GM23338 (cell line): ENCODE data around the gene LDLRAD2. TPM values are rescaled to one million over a fixed set of nuclear protein-coding genes. Genes with fewer than 3 reads are reported as not detected.

ENCODE experiments used
- ATAC-seq: fragments of 200-7000 bp; cut with Tn5 transposase; 3 replicates; pipeline ENCODE4 v1.9.1; 2020
- DNase-seq: peaks from one replicate; pipeline ENCODE4 v3.0.0-alpha.2; 2015; ENCODE audit warnings: low spot score
- H2AFZ ChIP-seq: fragments of 200-600 bp; sonication (generic); 2 replicates; pipeline ENCODE4 v1.8.0; 2016; ENCODE audit warnings: antibody characterized with exemption, mild to moderate bottlenecking, moderate library complexity
- H3F3A ChIP-seq: fragments of 200-600 bp; sonication (generic); replicated peaks from 2 replicates; pipeline ENCODE4 v1.8.0; 2017; ENCODE audit warnings: antibody characterized with exemption, mixed run types, low read depth
- H3K27ac ChIP-seq: fragments of 200-600 bp; sonication (generic); 2 replicates; pipeline ENCODE4 v1.6.1; 2016; ENCODE audit warnings: low read depth
- H3K27me3 ChIP-seq: fragments of 200-600 bp; sonication (generic); 2 replicates; pipeline ENCODE4 v1.8.0; 2016; ENCODE audit warnings: mild to moderate bottlenecking, mixed run types, moderate library complexity; ENCODE audit not compliant: insufficient read depth
- H3K36me3 ChIP-seq: fragments of 200-600 bp; sonication (generic); 2 replicates; pipeline ENCODE4 v1.8.0; 2016; ENCODE audit warnings: mild to moderate bottlenecking; ENCODE audit not compliant: insufficient read depth
- H3K4me1 ChIP-seq: fragments of 200-600 bp; sonication (generic); 2 replicates; pipeline ENCODE4 v1.8.0; 2016; ENCODE audit warnings: mild to moderate bottlenecking, moderate library complexity; ENCODE audit not compliant: insufficient read depth
- H3K4me2 ChIP-seq: fragments of 200-600 bp; sonication (generic); 2 replicates; pipeline ENCODE4 v1.7.1; 2017; ENCODE audit warnings: mixed run types
- H3K4me3 ChIP-seq: fragments of 200-600 bp; sonication (generic); 2 replicates; pipeline ENCODE4 v1.6.1; 2016; ENCODE audit warnings: mixed run types
- H3K79me2 ChIP-seq: fragments of 200-600 bp; sonication (generic); replicated peaks from 2 replicates; pipeline ENCODE4 v1.8.0; 2017; ENCODE audit warnings: mild to moderate bottlenecking; ENCODE audit not compliant: insufficient read depth
- H3K9me2 ChIP-seq: fragments of 200-600 bp; sonication (generic); 2 replicates; pipeline ENCODE4 v1.8.0; 2017; ENCODE audit not compliant: insufficient read depth
- H4K20me1 ChIP-seq: fragments of 200-600 bp; sonication (generic); replicated peaks from 2 replicates; pipeline ENCODE4 v1.8.0; 2017; ENCODE audit warnings: mild to moderate bottlenecking; ENCODE audit not compliant: insufficient read depth
- H3K27ac Mint-ChIP-seq: 2 replicates; pipeline ENCODE4 v1.8.0; 2020; ENCODE audit warnings: inconsistent platforms, mild to moderate bottlenecking, moderate library complexity, mixed read lengths
- H3K27me3 Mint-ChIP-seq: 3 replicates; pipeline ENCODE4 v1.8.0; 2022; ENCODE audit warnings: low read depth, mild to moderate bottlenecking, moderate library complexity, mixed read lengths, inconsistent platforms; ENCODE audit not compliant: insufficient read depth, poor library complexity
- H3K36me3 Mint-ChIP-seq: 3 replicates; pipeline ENCODE4 v1.8.0; 2021; ENCODE audit warnings: low read depth, mild to moderate bottlenecking, inconsistent platforms, moderate library complexity, mixed read lengths
- H3K4me1 Mint-ChIP-seq: 3 replicates; pipeline ENCODE4 v1.8.0; 2020; ENCODE audit warnings: mild to moderate bottlenecking, inconsistent platforms, mixed read lengths
- H3K4me3 Mint-ChIP-seq: 3 replicates; pipeline ENCODE4 v1.8.0; 2021; ENCODE audit warnings: moderate library complexity, mild to moderate bottlenecking, inconsistent platforms, mixed read lengths
- H3K9me3 Mint-ChIP-seq: 3 replicates; pipeline ENCODE4 v1.8.0; 2020; ENCODE audit warnings: moderate library complexity, mild to moderate bottlenecking, inconsistent platforms, mixed read lengths
- CREB1 ChIP-seq: fragments of 250-450 bp; sonication (Bioruptor Pico); IDR thresholded peaks from 2 replicates; pipeline ENCODE4 v1.5.0; 2020; ENCODE audit warnings: low read depth, mild to moderate bottlenecking, moderate library complexity
- CTCF ChIP-seq, 2 experiments: fragments of 200-600 bp in 1 of 2; sonication (generic) in 1 of 2; conservative IDR thresholded peaks; 2 replicates each; pipeline versions ENCODE4 v1.5.1 to v1.6.1; 2016 to 2017; ENCODE audit warnings: antibody characterized with exemption in 2 of 2, low read depth in 2 of 2, mild to moderate bottlenecking in 2 of 2, moderate library complexity in 1 of 2
- ETS1 ChIP-seq: IDR thresholded peaks from 2 replicates; pipeline ENCODE4 v1.6.1; 2016; ENCODE audit warnings: antibody characterized with exemption
- EZH2 ChIP-seq: fragments of 200-600 bp; sonication (generic); IDR thresholded peaks from one replicate; pipeline ENCODE4 v1.8.0; 2017; ENCODE audit warnings: antibody characterized with exemption, mild to moderate bottlenecking, low read depth; ENCODE audit not compliant: unreplicated experiment
- EZH2phosphoT487 ChIP-seq: fragments of 200-600 bp; sonication (generic); IDR thresholded peaks from one replicate; pipeline ENCODE4 v1.8.1; 2018; ENCODE audit warnings: antibody characterized with exemption; ENCODE audit not compliant: unreplicated experiment
- JUNB ChIP-seq: IDR thresholded peaks from one replicate; pipeline ENCODE4 v1.6.1; 2016; ENCODE audit warnings: antibody characterized with exemption; ENCODE audit not compliant: unreplicated experiment
- NANOG ChIP-seq: IDR thresholded peaks from 2 replicates; pipeline ENCODE4 v1.6.1; 2016; ENCODE audit warnings: antibody characterized with exemption, borderline replicate concordance
- POLR2AphosphoS5 ChIP-seq: IDR thresholded peaks from 2 replicates; pipeline ENCODE4 v1.6.1; 2016; ENCODE audit warnings: antibody characterized with exemption, low read depth
- REST ChIP-seq: IDR thresholded peaks from one replicate; pipeline ENCODE4 v1.6.1; 2018; ENCODE audit warnings: antibody characterized with exemption; ENCODE audit not compliant: unreplicated experiment
- STAT1 ChIP-seq: IDR thresholded peaks from one replicate; pipeline ENCODE4 v1.6.1; 2016; ENCODE audit warnings: antibody characterized with exemption; ENCODE audit not compliant: unreplicated experiment
- ZNF114 ChIP-seq: fragments of 250-450 bp; sonication (Bioruptor Pico); IDR thresholded peaks from 2 replicates; pipeline ENCODE4 v1.5.0; 2020; ENCODE audit warnings: mild to moderate bottlenecking, moderate library complexity
- ZNF331 ChIP-seq: fragments of 250-450 bp; sonication (Bioruptor Pico); IDR thresholded peaks from 2 replicates; pipeline ENCODE4 v1.5.0; 2020; ENCODE audit warnings: low read depth, mild to moderate bottlenecking, moderate library complexity
- ZNF462 ChIP-seq: fragments of 250-450 bp; sonication (Bioruptor Pico); IDR thresholded peaks from 2 replicates; pipeline ENCODE4 v1.5.0; 2020; ENCODE audit warnings: mild to moderate bottlenecking, moderate library complexity
- polyA plus RNA-seq: library from polyadenylated mRNA; unstranded; fragments of >200 nt; fragmentation: Nextera tagmentation; extraction: Ambion mirVana; gene quantifications from 2 replicates; pipeline ENCODE4 v1.2.1, GENCODE V29; 2016
- total RNA-seq: library from RNA; depleted of rRNA; stranded (reverse); fragments of >200 nt; shearing (Covaris generic); gene quantifications from 2 replicates; pipeline ENCODE4 v1.2.3, GENCODE V29; 2014

The LDLRAD2 gene
- total and polyA plus RNA-seq, 2 experiments from 2014 or later, result 1.6 to 5.8 TPM

GRCh38 chr1:21778405-21778727, 33.7 kb upstream of the LDLRAD2 start:
- Histone ChIP-seq H3K27ac (no peak overlapping the region), H3K9me2 (no peaks in the 10 kb centered on the region), H3K4me2 (no peak overlapping the region), H3K4me1 (no peaks in the 10 kb centered on the region; the same call in none of the 2 replicates), H4K20me1 (peaks cover 63% of the 10 kb centered on the region), H3K36me3 (no peaks in the 10 kb centered on the region), H3K27me3 (no peaks in the 10 kb centered on the region), H3K4me3 (no peak overlapping the region), H3K79me2 (peaks cover 92% of the 10 kb centered on the region), H3F3A (no peaks in the 10 kb centered on the region), H2AFZ (no peak overlapping the region)
- ATAC-seq, result no peak
- H3K4me3 Mint-ChIP-seq, result no peak overlapping the region
- TF ChIP-seq ZNF114 (CRISPR knock-in tag) (no peak), ZNF462 (CRISPR knock-in tag) (no peak), CTCF (conservative IDR thresholded peaks at IDR 0.05; ENCODE audit: low read depth in 2 of 2) (no peak), ETS1 (no peak), CREB1 (CRISPR knock-in tag) (no peak), JUNB (no peak), POLR2AphosphoS5 (no peak), EZH2phosphoT487 (no peak), STAT1 (no peak), REST (no peak), EZH2 (no peak), NANOG (no peak), ZNF331 (CRISPR knock-in tag) (no peak)
- H3K36me3 Mint-ChIP-seq, result peaks cover 10% of the 10 kb centered on the region; the same call in 2 of the 3 replicates
- DNase-seq, result no peak
- H3K9me3 Mint-ChIP-seq, result peaks cover 8% of the 10 kb centered on the region; the same call in 2 of the 3 replicates
- H3K4me1 Mint-ChIP-seq, result peaks cover 10% of the 10 kb centered on the region; the same call in 1 of the 3 replicates
- H3K27ac Mint-ChIP-seq, result no peak overlapping the region
- peaks cover 9% of the 10 kb centered on the region for H3K27me3 Mint-ChIP-seq
